Measurements from ENCODE around the gene CA6.

Gene CA6

GRCh38 chr1:8905582-8906191 is 40.0 kb upstream of the CA6 start:
- DNase-seq (ENCODE audit: low read depth in 2 of 2): peak; percentile 68 to 71
- no peak overlapping the region for H3K4me3 ChIP-seq (replicated peaks in 1 of 2; ENCODE audit: low read depth in 2 of 2, low read length in 2 of 2)
- TF ChIP-seq CTCF (IDR thresholded peaks at IDR 0.05; ENCODE audit: low read depth, low read length): no peak

- no peak for TF ChIP-seq CTCF (IDR thresholded peaks at IDR 0.05; ENCODE audit: low read depth, low read length)
- DNase-seq (ENCODE audit: low read depth in 2 of 2): peak; percentile 26 to 35
- no peak overlapping the region for H3K4me3 ChIP-seq (replicated peaks in 1 of 2; ENCODE audit: low read depth in 2 of 2, low read length in 2 of 2)
Observed at GRCh38 chr1:8908388-8909151, 37.1 kb upstream of the CA6 start.

- DNase-seq (ENCODE audit: low read depth in 2 of 2): no peak
- TF ChIP-seq CTCF (IDR thresholded peaks at IDR 0.05; ENCODE audit: low read depth, low read length): no peak
- no peak overlapping the region for H3K4me3 ChIP-seq (replicated peaks in 1 of 2; ENCODE audit: low read depth in 2 of 2, low read length in 2 of 2)
Observed at GRCh38 chr1:8910331-8910730, 35.3 kb upstream of the CA6 start.

GRCh38 chr1:8910914-8911313 is 34.8 kb upstream of the CA6 start:
- no peak overlapping the region for H3K4me3 ChIP-seq (replicated peaks in 1 of 2; ENCODE audit: low read depth in 2 of 2, low read length in 2 of 2)
- DNase-seq (ENCODE audit: low read depth in 2 of 2): no peak
- TF ChIP-seq CTCF (IDR thresholded peaks at IDR 0.05; ENCODE audit: low read depth, low read length): no peak

GRCh38 chr1:8911416-8912309 is 34.0 kb upstream of the CA6 start:
- TF ChIP-seq CTCF (IDR thresholded peaks at IDR 0.05; ENCODE audit: low read depth, low read length): no peak
- DNase-seq (ENCODE audit: low read depth in 2 of 2): no peak
- no peak overlapping the region for H3K4me3 ChIP-seq (replicated peaks in 1 of 2; ENCODE audit: low read depth in 2 of 2, low read length in 2 of 2)

GRCh38 chr1:8913457-8913856 is 32.2 kb upstream of the CA6 start:
- TF ChIP-seq CTCF (IDR thresholded peaks at IDR 0.05; ENCODE audit: low read depth, low read length): no peak
- H3K4me3 ChIP-seq (replicated peaks in 1 of 2; ENCODE audit: low read depth in 2 of 2, low read length in 2 of 2): no peak overlapping the region
- DNase-seq (ENCODE audit: low read depth in 2 of 2): no peak
